H9 (cell line): Measurements from ENCODE around the gene PLIN4. TPM values are rescaled to one million over a fixed set of nuclear protein-coding genes. Genes with fewer than 3 reads are reported as not detected.

ENCODE experiments used
- DNase-seq: peaks from one replicate; pipeline ENCODE4 v3.0.0-alpha.2; 2017
- H2AFZ ChIP-seq: one replicate; pipeline ENCODE4 v1.6.1; 2013; ENCODE audit warnings: mild to moderate bottlenecking, low read length, control low read depth, moderate library complexity
- H2AK5ac ChIP-seq: 2 replicates; pipeline ENCODE4 v1.6.1; 2013; ENCODE audit warnings: low read length, control low read depth, mixed read lengths; ENCODE audit not compliant: insufficient read length
- H2BK120ac ChIP-seq: one replicate; pipeline ENCODE4 v1.6.1; 2013; ENCODE audit warnings: low read depth, mild to moderate bottlenecking, low read length, control low read depth, inconsistent platforms; ENCODE audit not compliant: poor library complexity, severe bottlenecking
- H2BK12ac ChIP-seq: 2 replicates; pipeline ENCODE4 v1.6.1; 2013; ENCODE audit warnings: low read length, control low read depth, mixed read lengths, low read depth; ENCODE audit not compliant: insufficient read length
- H2BK15ac ChIP-seq: 2 replicates; pipeline ENCODE4 v1.6.1; 2013; ENCODE audit warnings: low read depth, low read length, control low read depth
- H2BK20ac ChIP-seq: one replicate; pipeline ENCODE4 v1.6.1; 2013; ENCODE audit warnings: low read depth, mild to moderate bottlenecking, low read length, control low read depth, inconsistent platforms; ENCODE audit not compliant: poor library complexity, severe bottlenecking
- H2BK5ac ChIP-seq: 2 replicates; pipeline ENCODE4 v1.6.1; 2013; ENCODE audit warnings: low read length, control low read depth, mixed read lengths; ENCODE audit not compliant: insufficient read length
- H3K14ac ChIP-seq: 2 replicates; pipeline ENCODE4 v1.6.1; 2013; ENCODE audit warnings: low read length, control low read depth; ENCODE audit not compliant: insufficient read depth
- H3K18ac ChIP-seq: 2 replicates; pipeline ENCODE4 v1.6.1; 2013; ENCODE audit warnings: low read depth, mild to moderate bottlenecking, mixed read lengths, low read length, control low read depth; ENCODE audit not compliant: insufficient read length
- H3K23ac ChIP-seq: 2 replicates; pipeline ENCODE4 v1.6.1; 2013; ENCODE audit warnings: low read length, control low read depth, mixed read lengths, low read depth; ENCODE audit not compliant: insufficient read length
- H3K23me2 ChIP-seq: 2 replicates; pipeline ENCODE4 v1.6.1; 2013; ENCODE audit warnings: low read depth, mild to moderate bottlenecking, mixed read lengths, low read length, control low read depth; ENCODE audit not compliant: insufficient read length, poor library complexity, severe bottlenecking
- H3K27ac ChIP-seq: 2 replicates; pipeline ENCODE4 v1.5.1; 2013; ENCODE audit warnings: low read length, control low read depth, mixed read lengths, low read depth; ENCODE audit not compliant: insufficient read length
- H3K27me3 ChIP-seq: 2 replicates; pipeline ENCODE4 v1.6.1; 2013; ENCODE audit warnings: low read length, control low read depth, inconsistent platforms; ENCODE audit not compliant: insufficient read depth
- H3K4ac ChIP-seq: 2 replicates; pipeline ENCODE4 v1.6.1; 2013; ENCODE audit warnings: low read depth, mild to moderate bottlenecking, control low read depth, inconsistent platforms, low read length, moderate library complexity
- H3K4me1 ChIP-seq: 2 replicates; pipeline ENCODE4 v1.6.1; 2013; ENCODE audit warnings: low read length, control low read depth, inconsistent platforms; ENCODE audit not compliant: insufficient read depth
- H3K4me2 ChIP-seq: 2 replicates; pipeline ENCODE4 v1.6.1; 2013; ENCODE audit warnings: low read length, control low read depth, mixed read lengths; ENCODE audit not compliant: insufficient read length, insufficient read depth
- H3K56ac ChIP-seq: 2 replicates; pipeline ENCODE4 v1.6.1; 2013; ENCODE audit warnings: low read depth, mild to moderate bottlenecking, mixed read lengths, low read length, control low read depth; ENCODE audit not compliant: insufficient read length
- H3K79me1 ChIP-seq: 2 replicates; pipeline ENCODE4 v1.6.1; 2013; ENCODE audit warnings: low read depth, mild to moderate bottlenecking, moderate library complexity, low read length, control low read depth, inconsistent platforms; ENCODE audit not compliant: insufficient read depth, poor library complexity, severe bottlenecking
- H3K79me2 ChIP-seq: 2 replicates; pipeline ENCODE4 v1.6.1; 2013; ENCODE audit warnings: low read length, control low read depth, inconsistent platforms; ENCODE audit not compliant: insufficient read depth
- H3K9ac ChIP-seq: 2 replicates; pipeline ENCODE4 v1.6.1; 2013; ENCODE audit warnings: low read length, control low read depth, mixed read lengths; ENCODE audit not compliant: insufficient read length; ENCODE audit errors: extremely low read depth
- H3K9me3 ChIP-seq: one replicate; pipeline ENCODE4 v1.6.1; 2013; ENCODE audit warnings: low read depth, low read length, inconsistent platforms; ENCODE audit not compliant: control insufficient read depth
- H3T11ph ChIP-seq: one replicate; pipeline ENCODE4 v1.6.1; 2013; ENCODE audit warnings: mild to moderate bottlenecking, low read length, control low read depth, inconsistent platforms
- H4K20me1 ChIP-seq: one replicate; pipeline ENCODE4 v1.6.1; 2013; ENCODE audit not compliant: control insufficient read depth, insufficient read length, insufficient read depth
- H4K5ac ChIP-seq: 2 replicates; pipeline ENCODE4 v1.6.1; 2013; ENCODE audit warnings: low read depth, mild to moderate bottlenecking, mixed read lengths, low read length, control low read depth; ENCODE audit not compliant: insufficient read length
- H4K8ac ChIP-seq: replicated peaks from 2 replicates; pipeline ENCODE4 v1.6.1; 2013; ENCODE audit warnings: low read length, control low read depth, mixed read lengths, low read depth; ENCODE audit not compliant: insufficient read length
- H4K91ac ChIP-seq: 2 replicates; pipeline ENCODE4 v1.6.1; 2013; ENCODE audit warnings: low read depth, mild to moderate bottlenecking, moderate library complexity, mixed read lengths, low read length, control low read depth; ENCODE audit not compliant: insufficient read length
- H3K27ac Mint-ChIP-seq, 3 experiments: 2 replicates in 2 of 3; 3 replicates in 1 of 3; pipeline ENCODE4 v1.8.0; 2020 to 2021; ENCODE audit warnings: mixed read lengths in 3 of 3, mild to moderate bottlenecking in 1 of 3, moderate library complexity in 1 of 3
- H3K27me3 Mint-ChIP-seq: 2 replicates; pipeline ENCODE4 v1.8.0; 2021; ENCODE audit warnings: low read depth, mild to moderate bottlenecking, moderate library complexity, mixed read lengths
- H3K36me3 Mint-ChIP-seq, 3 experiments: 2 replicates in 2 of 3; 3 replicates in 1 of 3; pipeline ENCODE4 v1.8.0; 2020 to 2021; ENCODE audit warnings: low read depth in 3 of 3, mixed read lengths in 3 of 3; ENCODE audit not compliant: insufficient read depth in 1 of 3
- H3K4me1 Mint-ChIP-seq, 2 experiments: 2 replicates each; pipeline ENCODE4 v1.8.0; 2020; ENCODE audit warnings: mixed read lengths in 2 of 2
- H3K4me3 Mint-ChIP-seq, 2 experiments: 2 replicates in 1 of 2; 3 replicates in 1 of 2; pipeline ENCODE4 v1.8.0; 2020 to 2021; ENCODE audit warnings: mild to moderate bottlenecking in 2 of 2, mixed read lengths in 2 of 2, moderate library complexity in 1 of 2
- H3K9me3 Mint-ChIP-seq, 2 experiments: 2 replicates in 1 of 2; 3 replicates in 1 of 2; pipeline ENCODE4 v1.8.0; 2020; ENCODE audit warnings: mild to moderate bottlenecking in 2 of 2, mixed read lengths in 2 of 2, moderate library complexity in 1 of 2
- CTCF ChIP-seq: fragments of 200-600 bp; sonication (generic); conservative IDR thresholded peaks from 3 replicates; pipeline ENCODE4 v1.8.0; 2021; ENCODE audit warnings: antibody characterized with exemption, mild to moderate bottlenecking
- WGBS: extraction: QIAGEN DNeasy Blood & Tissue Kit; methylation state at CpG from one replicate; pipeline ENCODE4 v1.1.7; 2013; ENCODE audit warnings: missing lambda C conversion rate, low lambda C conversion rate, mixed read lengths; ENCODE audit not compliant: insufficient read length; ENCODE audit errors: extremely low coverage; 5-methylcytosine and 5-hydroxymethylcytosine counted together
- total RNA-seq: library from RNA; stranded (reverse); gene quantifications from 2 replicates; pipeline ENCODE4 v1.2.1, GENCODE V29; 2021

The PLIN4 gene
- total RNA-seq, 1 experiment from 2014 or later: 1.1 TPM

- H3K27me3 Mint-ChIP-seq: peaks cover 9% of the 10 kb centered on the region
- Histone ChIP-seq H3K14ac (peak overlapping the region; percentile 63), H4K5ac (no peak overlapping the region), H4K8ac (no peak overlapping the region), H2BK20ac (no peak overlapping the region), H3K23ac (no peak overlapping the region), H3K79me1 (no peaks in the 10 kb centered on the region), H4K91ac (no peak overlapping the region), H3K9ac (peak overlapping the region; percentile 80), H3K9me3 (no peaks in the 10 kb centered on the region), H2BK120ac (no peak overlapping the region), H2AK5ac (no peak overlapping the region), H4K20me1 (peaks cover 4% of the 10 kb centered on the region), H3K27me3 (no peaks in the 10 kb centered on the region), H3K56ac (no peak overlapping the region), H3K23me2 (peaks cover 9% of the 10 kb centered on the region), H3K79me2 (no peaks in the 10 kb centered on the region; the same call in 1 of the 2 replicates), H2BK12ac (no peak overlapping the region), H3K27ac (no peak overlapping the region), H3K18ac (peak overlapping the region; percentile 89), H3T11ph (no peak overlapping the region), H3K4me1 (no peaks in the 10 kb centered on the region), H2BK15ac (no peak overlapping the region), H2AFZ (no peak overlapping the region), H3K4ac (no peak overlapping the region), H3K4me2 (peak overlapping the region; percentile 87), H2BK5ac (no peak overlapping the region)
- peak overlapping the region; percentile 96 to 98 (median 96) for H3K27ac Mint-ChIP-seq
- no peak for TF ChIP-seq CTCF
- peaks cover 10 to 14% of the 10 kb centered on the region in 2 experiments for H3K4me1 Mint-ChIP-seq
- no CpG with 5 or more reads among the region's 53 CpGs for WGBS
- H3K9me3 Mint-ChIP-seq: peaks cover 0 to 3% of the 10 kb centered on the region in 2 experiments; a peak in 1 of 5 replicates
- peaks cover 0 to 11% (median 5%) of the 10 kb centered on the region in 3 experiments; a peak in 3 of 7 replicates for H3K36me3 Mint-ChIP-seq
- peak overlapping the region; percentile 83 to 85 for H3K4me3 Mint-ChIP-seq
- peak; percentile 71 for DNase-seq
Observed at GRCh38 chr19:4456843-4457653, 61.2 kb downstream of the PLIN4 start.
